Endothelial cell of umbilical vein (primary cell): ENCODE results near the gene RBM47.

Experiments
- EZH2 ChIP-seq: IDR thresholded peaks from 2 replicates; pipeline ENCODE4 v1.6.1; 2012; ENCODE audit warnings: borderline replicate concordance, low read depth, mild to moderate bottlenecking, moderate library complexity, low read length, inconsistent platforms; ENCODE audit not compliant: severe bottlenecking
- JUN ChIP-seq: IDR thresholded peaks from 2 replicates; pipeline ENCODE4 v1.6.1; 2011; ENCODE audit warnings: borderline replicate concordance, low read depth; ENCODE audit not compliant: insufficient read length, insufficient read depth
- POLR2A ChIP-seq: IDR thresholded peaks from 2 replicates; pipeline ENCODE4 v1.6.1; 2012; ENCODE audit warnings: low read depth, mild to moderate bottlenecking, control low read depth, low read length
- POLR2AphosphoS5 ChIP-seq: IDR thresholded peaks from 2 replicates; pipeline ENCODE4 v1.6.1; 2012; ENCODE audit warnings: low read depth, mild to moderate bottlenecking, control low read depth, low read length, moderate library complexity; ENCODE audit not compliant: insufficient read depth
- TF ChIP-seq, protein P1 (sequence below), 2 donors: IDR thresholded peaks; 1 replicate in 1 of 2; 2 replicates in 1 of 2; pipeline ENCODE4 v1.5.1; 2011; ENCODE audit warnings: low read length in 2 of 2, mild to moderate bottlenecking in 2 of 2, moderate library complexity in 2 of 2, control low read depth in 1 of 2, inconsistent platforms in 1 of 2, low read depth in 1 of 2; ENCODE audit not compliant: insufficient read depth in 1 of 2; ENCODE audit errors: extremely low read depth in 1 of 2
- TF ChIP-seq, protein P2 (sequence below): IDR thresholded peaks from 2 replicates; pipeline ENCODE4 v1.6.1; 2011; ENCODE audit not compliant: insufficient read depth, insufficient read length

DNA sequence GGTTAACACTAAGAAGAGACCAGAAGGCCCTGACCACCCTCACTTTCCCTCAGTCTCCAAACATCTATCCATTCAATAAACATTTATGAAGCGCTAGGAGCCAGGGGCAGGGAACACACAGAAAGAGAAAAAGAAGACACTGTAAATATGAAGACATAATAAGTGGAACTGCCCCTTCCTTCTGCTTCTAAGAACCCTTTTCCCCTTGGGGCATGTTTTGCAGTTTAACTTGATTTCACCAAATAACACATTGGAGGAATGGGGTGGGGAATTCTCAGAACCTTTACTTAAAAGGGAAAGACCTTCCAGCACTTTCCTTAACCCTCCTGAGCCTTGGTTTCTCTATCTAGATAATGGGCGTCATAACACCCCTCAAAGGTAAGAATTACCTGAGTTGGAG is 42.3 kb downstream of the RBM47 start:
- TF ChIP-seq EZH2 (no peak), POLR2A (no peak), POLR2AphosphoS5 (no peak), JUN (no peak)
- TF ChIP-seq, protein P1, sequence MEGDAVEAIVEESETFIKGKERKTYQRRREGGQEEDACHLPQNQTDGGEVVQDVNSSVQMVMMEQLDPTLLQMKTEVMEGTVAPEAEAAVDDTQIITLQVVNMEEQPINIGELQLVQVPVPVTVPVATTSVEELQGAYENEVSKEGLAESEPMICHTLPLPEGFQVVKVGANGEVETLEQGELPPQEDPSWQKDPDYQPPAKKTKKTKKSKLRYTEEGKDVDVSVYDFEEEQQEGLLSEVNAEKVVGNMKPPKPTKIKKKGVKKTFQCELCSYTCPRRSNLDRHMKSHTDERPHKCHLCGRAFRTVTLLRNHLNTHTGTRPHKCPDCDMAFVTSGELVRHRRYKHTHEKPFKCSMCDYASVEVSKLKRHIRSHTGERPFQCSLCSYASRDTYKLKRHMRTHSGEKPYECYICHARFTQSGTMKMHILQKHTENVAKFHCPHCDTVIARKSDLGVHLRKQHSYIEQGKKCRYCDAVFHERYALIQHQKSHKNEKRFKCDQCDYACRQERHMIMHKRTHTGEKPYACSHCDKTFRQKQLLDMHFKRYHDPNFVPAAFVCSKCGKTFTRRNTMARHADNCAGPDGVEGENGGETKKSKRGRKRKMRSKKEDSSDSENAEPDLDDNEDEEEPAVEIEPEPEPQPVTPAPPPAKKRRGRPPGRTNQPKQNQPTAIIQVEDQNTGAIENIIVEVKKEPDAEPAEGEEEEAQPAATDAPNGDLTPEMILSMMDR (IDR thresholded peaks at IDR 0.05; ENCODE audit: extremely low read depth in 1 of 2, insufficient read depth in 1 of 2, low read depth in 1 of 2, low read length in 2 of 2): no peak
- TF ChIP-seq, protein P2, sequence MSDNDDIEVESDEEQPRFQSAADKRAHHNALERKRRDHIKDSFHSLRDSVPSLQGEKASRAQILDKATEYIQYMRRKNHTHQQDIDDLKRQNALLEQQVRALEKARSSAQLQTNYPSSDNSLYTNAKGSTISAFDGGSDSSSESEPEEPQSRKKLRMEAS: no peak
